Left ventricle myocardium superior (tissue), 1 donor: Measurements from ENCODE around the gene CDCA7. TPM values are rescaled to one million over a fixed set of nuclear protein-coding genes. Genes with fewer than 3 reads are reported as not detected.
"Not testable (repeated sequence)": the region's sequence is repeated elsewhere in the genome, so short reads cannot be mapped to it uniquely, and the experiment has no call there.

Experiments
- ATAC-seq: fragments of 200-7000 bp; cut with Tn5 transposase; one replicate; pipeline ENCODE4 v1.9.1; 2020; ENCODE audit warnings: mild to moderate bottlenecking, moderate library complexity
- DNase-seq: peaks from one replicate; pipeline ENCODE4 v3.0.0-alpha.2; 2020
- intact Hi-C: fragments of 100-400 bp; cut with micrococcal nuclease; formaldehyde crosslinking; loops from one replicate; pipeline ENCODE4 v1.11.0; 2022
- total RNA-seq: library from RNA; stranded (reverse); fragmentation: NEBNext Ultra II Directional; extraction: Animal tissue kit (Norgen Biotek cat#: 25700); gene quantifications from one replicate; pipeline ENCODE4 v1.2.1, GENCODE V29; 2021
- donor health status: DM: no; HTN: yes; CAD: no; lungs with severe emphysema.

CDCA7 gene
- total RNA-seq, 1 donor from 2014 or later: 1.4 TPM

- DNase-seq (no peak), ATAC-seq (no peak)
- intact Hi-C loops: loop anchor here (5.0 kb wide), 1 partner anchor 57 kb away; no protein-coding TSS in a partner anchor
Observed at GRCh38 chr2:173395567-173396351, 41.1 kb downstream of the CDCA7 start.

- ATAC-seq (no peak), DNase-seq (no peak)
- intact Hi-C loops: loop anchor here (5.0 kb wide), 1 partner anchor 55 kb away; no protein-coding TSS in a partner anchor
Observed at GRCh38 chr2:173397539-173397938, 42.9 kb downstream of the CDCA7 start.

GRCh38 chr2:173399229-173399628, 44.6 kb downstream of the CDCA7 start:
- ATAC-seq (peak; percentile 70), DNase-seq (no peak)
- intact Hi-C loops: loop anchor here (5.0 kb wide), 1 partner anchor 53 kb away; no protein-coding TSS in a partner anchor

- DNase-seq (no peak), ATAC-seq (no peak)
Observed at GRCh38 chr2:173400760-173401159, 46.1 kb downstream of the CDCA7 start.

GRCh38 chr2:173401716-173402326, 47.1 kb downstream of the CDCA7 start:
- intact Hi-C loops: no loop called here
- peak; percentile 48 for ATAC-seq
- no peak for DNase-seq

More at GRCh38 chr2:173400760-173401159, 46.1 kb downstream of the CDCA7 start:
- intact Hi-C loops: no loop called here

GRCh38 chr2:173402405-173402974, 47.8 kb downstream of the CDCA7 start:
- DNase-seq (peak; percentile 80), ATAC-seq (peak; percentile 94)
- intact Hi-C loops: no loop called here

GRCh38 chr2:173404841-173405750, 50.4 kb downstream of the CDCA7 start:
- DNase-seq (no peak), ATAC-seq (no peak)
- intact Hi-C loops: no loop called here

GRCh38 chr2:173407176-173407575, 52.5 kb downstream of the CDCA7 start:
- no peak for ATAC-seq

GRCh38 chr2:173407646-173408045, 53.0 kb downstream of the CDCA7 start:
- DNase-seq (no peak), ATAC-seq (no peak)
- intact Hi-C loops: no loop called here

More at GRCh38 chr2:173407176-173407575, 52.5 kb downstream of the CDCA7 start:
- no peak for DNase-seq
- intact Hi-C loops: no loop called here

GRCh38 chr2:173410579-173410978, 55.9 kb downstream of the CDCA7 start:
- no peak for DNase-seq
- intact Hi-C loops: no loop called here
- peak; percentile 96 for ATAC-seq

GRCh38 chr2:173412628-173413027, 58.0 kb downstream of the CDCA7 start:
- intact Hi-C loops: no loop called here
- ATAC-seq: peak; percentile 25

GRCh38 chr2:173414823-173415322, 60.2 kb downstream of the CDCA7 start:
- intact Hi-C loops: no loop called here
- ATAC-seq: no peak
- no peak for DNase-seq

More at GRCh38 chr2:173412628-173413027, 58.0 kb downstream of the CDCA7 start:
- DNase-seq: no peak

- DNase-seq: no peak
- intact Hi-C loops: no loop called here
- no peak for ATAC-seq
Observed at GRCh38 chr2:173415431-173416381, 61.0 kb downstream of the CDCA7 start.

- intact Hi-C loops, ATAC-seq: not testable (repeated sequence)
Observed at GRCh38 chr2:173416415-173417152, 61.9 kb downstream of the CDCA7 start.

GRCh38 chr2:173417341-173417740, 62.7 kb downstream of the CDCA7 start:
- intact Hi-C loops: no loop called here
- ATAC-seq (no peak), DNase-seq (no peak)

More at GRCh38 chr2:173416415-173417152, 61.9 kb downstream of the CDCA7 start:
- not testable (repeated sequence) for DNase-seq

- intact Hi-C loops: no loop called here
- ATAC-seq: no peak
- no peak for DNase-seq
Observed at GRCh38 chr2:173417802-173418201, 63.1 kb downstream of the CDCA7 start.
